DMS153 treated with DMSO at 0.1 percent for 48 hours (cell line): ENCODE results near the gene SUMF2.
"Not testable (repeated sequence)": the region's sequence is repeated elsewhere in the genome, so short reads cannot be mapped to it uniquely, and the experiment has no call there.

ENCODE experiments used
- DNase-seq: peaks from one replicate; lab custom pipeline; 2025; ENCODE audit not compliant: unreplicated experiment; lab: John Stamatoyannopoulos, UW

The SUMF2 gene

GRCh38 chr7:56062382-56062781 is 1.7 kb upstream of the SUMF2 start:
- DNase-seq = no peak

DNA sequence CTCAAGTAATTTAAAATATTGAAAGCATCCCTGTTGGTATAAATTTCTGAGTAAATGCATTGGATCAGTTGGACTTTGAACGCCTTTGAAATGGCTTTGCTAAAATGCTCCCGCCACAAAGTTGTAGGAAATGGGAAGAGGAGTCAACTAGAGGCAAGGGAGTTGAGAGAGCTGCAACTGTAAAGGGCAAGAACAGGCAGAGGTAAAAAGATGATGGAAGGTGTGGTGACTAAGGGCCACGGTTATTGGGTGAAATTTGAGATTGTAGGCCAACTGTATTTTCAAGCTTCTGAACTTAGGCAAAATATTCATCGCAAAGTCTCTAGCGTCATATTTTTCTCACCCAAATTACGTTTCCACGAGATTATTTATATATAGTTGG is 595 bp upstream of the SUMF2 start:
- no peak for DNase-seq

DNA sequence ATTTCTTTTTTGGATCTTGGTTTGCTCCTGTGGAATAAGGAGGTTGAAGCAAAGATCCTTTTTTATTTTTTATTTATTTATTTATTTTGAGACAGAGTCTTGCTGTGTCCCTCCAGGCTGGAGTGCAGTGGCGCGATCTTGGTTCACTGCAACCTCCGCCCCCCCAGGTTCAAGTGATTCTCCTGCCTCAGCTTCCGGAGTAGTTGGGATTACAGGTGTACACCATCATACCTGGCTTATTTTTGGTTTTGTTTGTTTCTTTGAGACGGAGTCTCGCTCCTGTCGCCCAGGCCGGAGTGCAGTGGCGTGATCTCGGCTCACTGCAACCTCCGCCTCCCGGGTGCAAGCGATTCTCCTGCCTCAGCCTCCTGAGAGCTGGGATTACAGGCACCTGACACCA is 2.3 kb downstream of the SUMF2 start:
- DNase-seq = not testable (repeated sequence)

DNA sequence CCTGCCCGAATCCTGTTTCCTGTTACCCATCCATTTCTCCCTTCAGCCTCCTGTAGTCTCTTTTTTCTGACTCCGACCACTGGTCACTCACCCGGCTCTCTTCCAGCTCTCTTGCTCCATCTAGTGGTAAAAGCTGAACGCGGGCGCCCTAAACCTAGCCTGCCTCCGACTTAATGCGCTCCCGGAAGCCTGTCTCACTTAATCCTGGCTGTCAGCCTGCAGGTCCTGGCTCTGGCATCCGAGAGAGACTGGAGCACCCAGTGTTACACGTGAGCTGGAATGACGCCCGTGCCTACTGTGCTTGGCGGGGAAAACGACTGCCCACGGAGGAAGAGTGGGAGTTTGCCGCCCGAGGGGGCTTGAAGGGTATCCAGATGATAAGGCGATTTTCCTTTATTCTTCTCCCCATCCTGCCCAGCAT is 10.3 kb downstream of the SUMF2 start:
- peak; percentile 37 for DNase-seq

DNA sequence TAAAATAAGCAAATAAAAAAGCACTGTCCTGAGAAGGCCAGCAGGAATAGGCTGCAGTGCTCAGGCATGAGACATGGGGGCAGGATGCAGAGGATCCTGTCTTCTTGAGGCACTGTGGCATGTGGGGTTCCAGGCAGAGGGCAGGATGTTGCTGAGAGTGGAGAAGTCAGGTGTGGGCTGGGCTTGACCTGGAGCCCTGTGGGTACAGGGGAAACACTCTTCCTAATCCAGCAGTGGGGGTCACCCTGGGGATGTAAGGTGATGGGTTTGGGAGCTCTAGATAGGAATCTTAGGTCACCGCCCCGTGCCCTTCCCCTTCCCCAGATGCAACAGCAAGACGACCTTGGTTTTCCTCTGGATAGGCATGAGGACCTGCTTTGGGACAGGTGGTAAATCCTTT is 13.6 kb downstream of the SUMF2 start:
- no peak for DNase-seq

- no peak for DNase-seq
These were observed 14.1 kb downstream of the SUMF2 start for GRCh38 chr7:56078196-56078595.

DNA sequence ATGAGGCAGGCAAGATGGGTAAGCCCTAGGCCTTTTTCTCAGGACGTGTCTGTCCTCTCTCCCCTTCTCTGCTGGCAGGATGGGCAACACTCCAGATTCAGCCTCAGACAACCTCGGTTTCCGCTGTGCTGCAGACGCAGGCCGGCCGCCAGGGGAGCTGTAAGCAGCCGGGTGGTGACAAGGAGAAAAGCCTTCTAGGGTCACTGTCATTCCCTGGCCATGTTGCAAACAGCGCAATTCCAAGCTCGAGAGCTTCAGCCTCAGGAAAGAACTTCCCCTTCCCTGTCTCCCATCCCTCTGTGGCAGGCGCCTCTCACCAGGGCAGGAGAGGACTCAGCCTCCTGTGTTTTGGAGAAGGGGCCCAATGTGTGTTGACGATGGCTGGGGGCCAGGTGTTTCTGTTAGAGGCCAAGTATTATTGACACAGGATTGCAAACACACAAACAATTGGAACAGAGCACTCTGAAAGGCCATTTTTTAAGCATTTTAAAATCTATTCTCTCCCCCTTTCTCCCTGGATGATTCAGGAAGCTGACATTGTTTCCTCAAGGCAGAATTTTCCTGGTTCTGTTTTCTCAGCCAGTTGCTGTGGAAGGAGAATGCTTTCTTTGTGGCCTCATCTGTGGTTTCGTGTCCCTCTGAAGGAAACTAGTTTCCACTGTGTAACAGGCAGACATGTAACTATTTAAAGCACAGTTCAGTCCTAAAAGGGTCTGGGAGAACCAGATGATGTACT is 15.5 kb downstream of the SUMF2 start:
- DNase-seq = peak; percentile 94

DNA sequence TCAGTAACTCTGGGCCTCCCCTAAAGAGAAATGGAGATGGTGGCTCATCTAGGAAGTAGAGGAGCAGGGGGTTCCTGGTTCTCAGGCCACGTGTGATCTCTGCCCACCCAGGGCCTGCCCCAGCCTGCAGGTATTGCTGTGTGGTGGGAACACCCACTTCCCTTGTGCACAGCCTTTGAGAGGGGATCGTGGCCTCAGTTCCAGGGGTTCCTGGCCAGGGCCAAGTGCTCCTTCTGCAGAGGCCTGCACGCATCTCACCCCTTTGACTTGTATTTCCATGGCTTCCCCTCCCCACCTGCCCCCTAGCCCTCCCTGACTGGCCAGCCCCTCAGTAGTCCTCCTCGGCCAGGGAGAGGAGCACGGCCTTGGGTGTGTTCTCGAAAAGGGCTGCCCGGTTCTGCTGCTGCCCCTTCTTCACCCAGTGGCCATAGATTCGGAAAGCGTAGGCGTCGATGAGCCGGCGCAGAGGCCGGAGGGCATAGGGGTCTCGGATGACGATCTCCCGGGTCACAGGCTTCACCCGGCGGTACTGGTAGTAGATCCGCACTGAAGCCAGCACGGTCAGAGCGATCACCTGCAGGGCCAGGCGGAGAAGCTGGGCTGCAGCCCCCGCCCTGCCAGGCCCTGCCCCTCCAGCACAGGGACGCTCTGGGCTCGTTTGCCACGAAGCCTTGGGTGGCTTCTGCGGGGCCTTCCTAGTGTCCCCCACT is 16.8 kb downstream of the SUMF2 start:
- not testable (repeated sequence) for DNase-seq

DNA sequence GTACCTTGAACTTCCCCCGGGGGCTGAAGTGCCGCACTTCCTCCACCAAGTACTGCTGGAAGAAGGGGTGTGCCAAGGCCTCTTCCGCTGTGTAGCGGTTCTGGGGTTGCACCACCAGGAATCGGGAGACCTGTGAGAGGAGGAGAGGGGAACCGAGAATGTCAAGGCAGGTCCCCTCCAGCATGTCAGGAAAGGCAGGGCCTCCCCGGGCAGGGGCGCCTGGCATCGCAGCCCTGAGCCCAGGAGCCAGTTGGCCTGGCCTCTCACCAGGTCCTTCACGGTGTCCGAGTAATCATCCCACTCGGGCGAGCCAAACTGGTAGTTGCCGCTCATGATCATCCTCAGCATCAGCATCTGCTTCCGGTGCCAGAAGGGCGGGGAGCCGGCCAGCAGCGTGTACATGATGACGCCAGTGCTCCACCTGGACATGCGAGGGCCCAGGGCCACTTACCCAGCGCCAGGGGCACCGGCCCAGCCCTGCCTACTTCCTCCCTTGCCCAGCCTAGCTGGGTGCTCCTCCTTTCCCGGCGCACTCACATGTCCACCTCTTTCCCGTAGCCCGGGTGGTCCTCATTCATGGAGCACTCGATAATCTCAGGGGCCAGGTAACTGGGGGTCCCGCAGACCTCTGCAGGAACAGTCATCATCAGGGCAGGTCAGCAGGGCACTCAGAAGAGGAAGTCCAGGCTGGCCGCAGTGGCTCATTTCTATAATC is 17.7 kb downstream of the SUMF2 start:
- DNase-seq = no peak

DNA sequence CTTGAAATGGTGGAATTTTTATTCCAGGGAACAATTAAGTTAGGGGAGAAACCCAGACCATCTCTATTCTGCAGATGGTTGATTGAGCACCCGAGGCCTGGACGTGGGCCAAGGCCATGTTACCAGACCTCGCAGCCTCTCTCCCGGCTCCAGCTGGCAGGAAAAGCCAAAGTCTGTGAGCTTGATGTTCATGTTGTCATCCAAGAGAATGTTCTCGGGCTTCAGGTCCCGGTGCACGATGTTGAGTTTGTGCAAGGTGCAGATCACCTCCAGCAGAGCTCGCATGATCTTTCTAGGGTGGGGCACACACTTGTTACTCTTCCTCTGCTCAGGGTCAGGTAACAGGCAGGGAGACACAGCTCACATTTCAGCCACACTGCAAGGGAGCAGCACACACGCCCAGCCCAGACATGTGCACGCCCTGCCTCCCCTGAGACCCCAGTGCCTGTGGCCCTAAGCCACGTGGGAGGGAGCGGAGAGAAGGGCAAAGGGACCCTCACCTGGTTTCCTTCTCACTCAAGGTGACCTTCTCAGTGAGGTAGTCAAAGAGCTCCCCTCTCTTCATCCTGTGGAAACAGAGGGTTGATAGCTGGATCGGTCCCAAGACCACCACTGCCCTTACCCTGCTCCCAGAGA is 19.2 kb downstream of the SUMF2 start:
- DNase-seq = peak; percentile 26

DNA sequence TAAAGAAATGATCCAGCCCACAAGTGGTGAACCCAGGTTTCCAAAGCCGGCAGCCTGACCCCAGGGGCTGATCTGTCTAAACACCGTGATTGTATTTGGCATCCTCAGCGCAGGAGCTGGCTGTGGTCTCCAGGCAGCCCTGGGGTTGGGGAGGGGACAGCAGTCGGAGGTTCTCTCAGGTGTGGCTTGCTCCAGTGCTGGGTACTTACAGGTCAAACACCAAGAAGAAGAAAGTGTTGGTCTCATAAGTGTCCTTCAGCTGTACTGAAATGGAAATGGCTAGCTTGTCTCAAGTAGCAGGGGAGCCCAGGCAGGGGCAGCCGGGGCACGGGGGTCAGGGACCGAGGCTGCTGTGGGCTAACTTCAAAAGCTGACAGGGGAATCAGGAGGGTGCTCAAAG is 22.7 kb downstream of the SUMF2 start:
- no peak for DNase-seq

- DNase-seq = no peak
These were observed 23.4 kb downstream of the SUMF2 start for GRCh38 chr7:56087445-56087844.

GRCh38 chr7:56091591-56091990 is 27.5 kb downstream of the SUMF2 start:
- no peak for DNase-seq

GRCh38 chr7:56092388-56092787 is 28.3 kb downstream of the SUMF2 start:
- DNase-seq = not testable (repeated sequence)

- peak; percentile 29 for DNase-seq
These were observed 28.9 kb downstream of the SUMF2 start, which contains the start of gene PHKG1 for GRCh38 chr7:56092789-56093531. TSS of gene PHKG1 (minus strand) at chr7:56092952. CDS start at chr7:56088941, 4,011 bp downstream.

- DNase-seq = no peak
These were observed 33.6 kb downstream of the SUMF2 start for GRCh38 chr7:56097700-56098099.

DNA sequence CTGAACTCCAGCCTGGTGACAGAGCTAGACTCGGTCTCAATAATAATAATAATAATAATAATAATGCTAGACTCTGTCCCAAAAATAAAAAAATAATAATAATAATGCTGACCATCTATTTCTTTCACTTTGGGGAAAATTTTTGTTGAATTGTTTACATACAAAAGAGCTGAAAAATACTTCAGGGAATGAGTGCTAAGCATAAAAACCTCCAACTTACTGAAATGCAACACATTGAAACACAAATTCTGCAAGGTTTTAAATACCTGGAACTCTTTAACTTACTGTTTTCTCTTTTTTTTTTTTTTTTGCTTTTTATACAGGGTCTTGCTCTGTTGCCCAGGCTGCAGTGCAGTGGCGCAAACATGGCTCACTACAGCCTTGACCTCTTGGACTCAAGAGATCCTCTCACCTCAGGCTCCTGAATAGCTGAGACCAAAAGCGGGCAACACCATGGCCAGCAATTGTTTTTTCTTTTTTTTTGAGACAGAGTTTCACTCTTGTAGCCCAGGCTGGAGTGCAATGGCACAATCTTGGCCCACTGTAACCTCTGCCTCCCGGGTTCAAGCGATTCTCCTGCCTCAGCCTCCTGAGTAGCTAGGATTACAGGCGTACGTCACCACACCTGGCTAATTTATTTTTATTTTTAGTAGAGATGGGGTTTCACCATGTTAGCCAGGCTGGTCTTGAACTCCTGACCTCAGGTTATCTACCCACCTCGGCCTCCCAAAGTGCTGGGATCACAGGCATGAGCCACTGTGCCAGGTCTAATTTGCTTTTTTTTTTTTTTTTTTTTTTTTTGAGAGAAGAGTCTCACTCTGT is 34.3 kb downstream of the SUMF2 start:
- DNase-seq = not testable (repeated sequence)

DNA sequence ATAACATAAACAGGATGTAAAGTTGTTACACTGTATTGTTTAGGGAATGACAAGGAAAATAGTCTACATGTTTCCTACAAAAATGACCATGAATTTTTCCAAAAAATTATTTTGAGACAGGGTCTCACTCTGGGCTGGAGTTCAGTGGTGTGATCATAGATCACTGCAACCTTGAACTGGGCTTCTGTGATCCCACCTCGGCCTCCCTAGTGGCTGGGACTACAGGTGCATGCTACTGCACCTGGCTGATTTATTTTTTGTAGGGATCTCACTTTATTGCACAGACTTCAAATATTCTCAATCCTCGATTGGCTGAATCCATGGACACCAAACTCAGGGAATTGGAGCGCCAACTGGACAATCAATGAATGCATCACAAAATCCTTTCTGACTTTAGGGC is 35.6 kb downstream of the SUMF2 start:
- DNase-seq = no peak

GRCh38 chr7:56104138-56104537 is 40.1 kb downstream of the SUMF2 start:
- DNase-seq = not testable (repeated sequence)

DNA sequence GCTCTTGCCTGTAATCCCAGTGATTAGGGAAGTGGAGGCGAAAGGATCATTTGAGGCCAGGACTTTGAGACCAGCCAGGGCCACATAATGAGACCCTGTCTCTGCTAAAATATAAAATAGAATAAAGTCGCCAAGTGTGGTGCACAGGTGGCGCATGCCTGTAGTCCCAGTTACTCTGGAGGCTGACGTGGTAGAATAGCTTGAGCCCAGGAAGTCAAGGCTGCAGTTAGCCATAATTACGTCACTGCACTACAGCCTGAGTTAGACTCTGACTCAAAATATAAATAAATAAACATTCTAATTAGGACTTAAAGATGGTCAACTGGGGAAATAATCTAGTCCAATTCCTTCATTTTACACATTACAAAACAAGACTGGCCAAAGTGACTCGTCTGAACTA is 41.4 kb downstream of the SUMF2 start:
- DNase-seq = peak; percentile 1
